PC-9 (cell line): ENCODE results near the gene CRTC3. TPM values are rescaled to one million over a fixed set of nuclear protein-coding genes. Genes with fewer than 3 reads are reported as not detected.

Source experiments
- BruUV-seq: library from RNA; stranded (reverse); fragments of 400-500 nt; replicated peaks from 2 replicates; lab custom pipeline; 2021; lab: Mats Ljungman, UMichigan
- CTCF ChIA-PET: fragments of 300-600 bp; sonication (Branson Sonifier 250); formaldehyde crosslinking; loops from one replicate; lab custom pipeline; 2022; ENCODE audit warnings: antibody characterized with exemption; lab: Charles Lee
- POLR2A ChIA-PET: fragments of 300-600 bp; sonication (Branson Sonifier 250); formaldehyde crosslinking; loops from one replicate; lab custom pipeline; 2022; ENCODE audit warnings: antibody characterized with exemption; ENCODE audit not compliant: unreplicated experiment; lab: Charles Lee
- DNase-seq, 2 experiments: peaks; one replicate each; pipeline versions ENCODE4 v3.0.0 to v3.0.0-alpha.2; 2015 to 2022; ENCODE audit warnings: mixed read lengths in 1 of 2
- H2AFZ ChIP-seq: fragments of 200-600 bp; sonication (generic); 2 replicates; pipeline ENCODE4 v1.8.1; 2017; ENCODE audit warnings: antibody characterized with exemption
- H3F3A ChIP-seq: fragments of 200-600 bp; sonication (generic); 2 replicates; pipeline ENCODE4 v1.8.1; 2017; ENCODE audit warnings: antibody characterized with exemption, mild to moderate bottlenecking, low read depth; ENCODE audit not compliant: insufficient read depth
- H3K27ac ChIP-seq: fragments of 200-600 bp; sonication (generic); 2 replicates; pipeline ENCODE4 v1.6.1; 2016; ENCODE audit warnings: mixed run types
- H3K27me3 ChIP-seq: fragments of 200-600 bp; sonication (generic); 2 replicates; pipeline ENCODE4 v1.6.1; 2016; ENCODE audit warnings: low read depth, mixed run types; ENCODE audit not compliant: insufficient read depth
- H3K36me3 ChIP-seq: fragments of 200-600 bp; sonication (generic); 2 replicates; pipeline ENCODE4 v1.6.1; 2016; ENCODE audit warnings: low read depth, mixed run types
- H3K4me1 ChIP-seq: fragments of 200-600 bp; sonication (generic); replicated peaks from 2 replicates; pipeline ENCODE4 v1.6.1; 2016; ENCODE audit warnings: mixed run types; ENCODE audit not compliant: insufficient read depth
- H3K4me2 ChIP-seq: fragments of 200-600 bp; sonication (generic); 2 replicates; pipeline ENCODE4 v1.6.1; 2017; ENCODE audit warnings: mixed run types
- H3K4me3 ChIP-seq: fragments of 200-600 bp; sonication (generic); 2 replicates; pipeline ENCODE4 v1.6.1; 2016; ENCODE audit warnings: mixed run types
- H3K79me2 ChIP-seq: fragments of 200-600 bp; sonication (generic); 2 replicates; pipeline ENCODE4 v1.6.1; 2017; ENCODE audit warnings: low read depth, mixed run types
- H3K9me2 ChIP-seq: fragments of 200-600 bp; sonication (generic); 2 replicates; pipeline ENCODE4 v1.8.1; 2017; ENCODE audit warnings: mild to moderate bottlenecking; ENCODE audit not compliant: insufficient read depth
- H3K9me3 ChIP-seq: fragments of 200-600 bp; sonication (generic); 2 replicates; pipeline ENCODE4 v1.8.1; 2016; ENCODE audit warnings: low read depth; ENCODE audit not compliant: insufficient read depth
- H4K20me1 ChIP-seq: fragments of 200-600 bp; sonication (generic); 2 replicates; pipeline ENCODE4 v1.8.1; 2017; ENCODE audit not compliant: insufficient read depth
- EZH2 ChIP-seq: fragments of 200-600 bp; sonication (generic); IDR thresholded peaks from 2 replicates; pipeline ENCODE4 v1.8.0; 2017; ENCODE audit warnings: antibody characterized with exemption, low read depth
- intact Hi-C: fragments of 100-400 bp; cut with micrococcal nuclease; formaldehyde crosslinking; loops from one replicate; pipeline ENCODE4 v1.10.0; 2022; ENCODE audit not compliant: unreplicated experiment
- total RNA-seq: library from RNA; stranded (reverse); gene quantifications from 2 replicates; pipeline ENCODE4 v1.2.3, GENCODE V29; 2021
- TF ChIP-seq, protein P1 (sequence below): fragments of 200-600 bp; sonication (generic); conservative IDR thresholded peaks from 2 replicates; pipeline ENCODE4 v1.6.1; 2017; ENCODE audit warnings: mixed run types, antibody characterized with exemption, mild to moderate bottlenecking, moderate library complexity

The CRTC3 gene
- total RNA-seq, 1 experiment from 2014 or later, result 18.6 TPM

DNA sequence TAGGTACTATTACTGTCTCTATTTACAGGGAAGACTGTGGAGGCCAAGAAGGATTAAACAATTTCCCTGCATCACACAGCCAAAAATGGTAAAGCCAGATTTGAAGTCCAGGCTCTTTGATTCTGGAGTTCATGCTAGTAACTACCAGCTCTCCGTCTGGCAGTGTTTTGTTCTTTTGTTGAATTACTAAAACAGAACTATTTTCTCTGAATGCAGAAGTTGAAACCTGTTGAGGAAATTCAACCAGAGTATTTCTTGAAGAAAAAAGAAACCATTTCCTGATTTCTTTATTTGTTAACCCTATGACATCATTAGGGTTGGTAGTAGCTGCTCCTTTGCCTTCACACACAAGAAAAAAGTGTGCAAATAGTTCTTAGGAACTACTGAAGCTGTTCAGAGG is 34.3 kb downstream of the CRTC3 start:
- intact Hi-C loops, result no loop called here
- Histone ChIP-seq H3K4me2 (no peak overlapping the region), H2AFZ (no peak overlapping the region), H3K4me1 (no peaks in the 10 kb centered on the region), H3K9me3 (no peaks in the 10 kb centered on the region), H3K27ac (no peak overlapping the region), H4K20me1 (no peaks in the 10 kb centered on the region), H3F3A (no peaks in the 10 kb centered on the region; the same call in 1 of the 2 replicates), H3K27me3 (no peaks in the 10 kb centered on the region), H3K36me3 (no peaks in the 10 kb centered on the region), H3K4me3 (no peak overlapping the region), H3K79me2 (no peaks in the 10 kb centered on the region; the same call in 1 of the 2 replicates), H3K9me2 (no peaks in the 10 kb centered on the region)
- ChIA-PET CTCF (no interaction called here), POLR2A (no interaction called here)
- DNase-seq, result no peak
- TF ChIP-seq, protein P1, sequence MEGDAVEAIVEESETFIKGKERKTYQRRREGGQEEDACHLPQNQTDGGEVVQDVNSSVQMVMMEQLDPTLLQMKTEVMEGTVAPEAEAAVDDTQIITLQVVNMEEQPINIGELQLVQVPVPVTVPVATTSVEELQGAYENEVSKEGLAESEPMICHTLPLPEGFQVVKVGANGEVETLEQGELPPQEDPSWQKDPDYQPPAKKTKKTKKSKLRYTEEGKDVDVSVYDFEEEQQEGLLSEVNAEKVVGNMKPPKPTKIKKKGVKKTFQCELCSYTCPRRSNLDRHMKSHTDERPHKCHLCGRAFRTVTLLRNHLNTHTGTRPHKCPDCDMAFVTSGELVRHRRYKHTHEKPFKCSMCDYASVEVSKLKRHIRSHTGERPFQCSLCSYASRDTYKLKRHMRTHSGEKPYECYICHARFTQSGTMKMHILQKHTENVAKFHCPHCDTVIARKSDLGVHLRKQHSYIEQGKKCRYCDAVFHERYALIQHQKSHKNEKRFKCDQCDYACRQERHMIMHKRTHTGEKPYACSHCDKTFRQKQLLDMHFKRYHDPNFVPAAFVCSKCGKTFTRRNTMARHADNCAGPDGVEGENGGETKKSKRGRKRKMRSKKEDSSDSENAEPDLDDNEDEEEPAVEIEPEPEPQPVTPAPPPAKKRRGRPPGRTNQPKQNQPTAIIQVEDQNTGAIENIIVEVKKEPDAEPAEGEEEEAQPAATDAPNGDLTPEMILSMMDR, result no peak
- no peak for TF ChIP-seq EZH2
- no TSS peak for BruUV-seq

DNA sequence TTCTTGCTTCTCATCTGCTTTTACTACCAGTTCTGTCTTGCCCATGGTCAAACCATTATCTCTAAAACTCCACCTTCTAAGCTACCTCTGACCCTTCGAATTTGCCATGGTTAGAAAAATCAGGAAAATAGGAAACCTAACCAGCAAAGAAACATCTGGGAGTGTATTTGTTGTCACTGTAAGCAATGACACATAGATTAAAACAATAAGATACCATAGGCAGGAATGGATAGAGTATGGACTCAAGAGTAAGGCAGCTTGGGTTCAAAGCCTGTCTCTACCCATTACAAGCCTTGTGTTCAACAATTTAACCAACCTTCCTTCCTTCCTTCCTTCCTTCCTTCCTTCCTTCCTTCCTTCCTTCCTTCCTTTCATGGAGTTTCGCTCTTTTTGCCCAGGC is 34.9 kb downstream of the CRTC3 start:
- H3K27me3 ChIP-seq, result no peaks in the 10 kb centered on the region
- H3K4me3 ChIP-seq, result no peak overlapping the region
- H3K79me2 ChIP-seq, result no peaks in the 10 kb centered on the region; the same call in 1 of the 2 replicates
- no peak overlapping the region for H3K27ac ChIP-seq
- no peaks in the 10 kb centered on the region for H4K20me1 ChIP-seq
- no peaks in the 10 kb centered on the region; the same call in 1 of the 2 replicates for H3F3A ChIP-seq
- CTCF ChIA-PET, result no interaction called here
- BruUV-seq, result no TSS peak
- no peak for DNase-seq
- no peak overlapping the region for H2AFZ ChIP-seq
- H3K36me3 ChIP-seq, result no peaks in the 10 kb centered on the region
- no peaks in the 10 kb centered on the region for H3K9me3 ChIP-seq
- H3K9me2 ChIP-seq, result no peaks in the 10 kb centered on the region
- POLR2A ChIA-PET, result no interaction called here
- no peak overlapping the region for H3K4me2 ChIP-seq
- intact Hi-C loops, result no loop called here
- H3K4me1 ChIP-seq, result no peaks in the 10 kb centered on the region
- TF ChIP-seq, protein P1, result no peak
- no peak for TF ChIP-seq EZH2

DNA sequence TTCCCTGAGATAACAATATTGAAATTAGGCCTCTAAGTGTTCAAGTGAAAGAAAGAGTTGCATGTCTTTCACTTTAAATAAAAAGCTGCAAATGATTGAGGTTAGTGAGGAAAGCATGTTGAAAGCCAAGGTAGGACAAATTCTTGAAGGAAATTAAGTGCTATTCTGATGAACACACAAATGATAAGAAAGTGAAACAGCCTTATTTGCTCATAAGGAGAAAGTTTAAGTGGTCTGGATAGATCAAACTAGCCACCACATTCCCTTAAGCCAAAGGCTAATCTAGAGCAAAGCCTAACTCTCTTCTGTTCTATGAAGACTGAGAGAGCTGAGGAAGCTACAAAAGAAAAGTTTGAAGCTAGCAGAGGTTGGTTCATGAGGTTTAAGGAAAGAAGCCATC is 36.1 kb downstream of the CRTC3 start:
- H2AFZ ChIP-seq, result no peak overlapping the region
- no peaks in the 10 kb centered on the region for H3K27me3 ChIP-seq
- H3K4me2 ChIP-seq, result no peak overlapping the region
- H3K9me2 ChIP-seq, result no peaks in the 10 kb centered on the region
- no peaks in the 10 kb centered on the region for H3K36me3 ChIP-seq
- no peaks in the 10 kb centered on the region for H3K79me2 ChIP-seq
- no peaks in the 10 kb centered on the region; the same call in 1 of the 2 replicates for H3F3A ChIP-seq
- H3K4me3 ChIP-seq, result no peak overlapping the region
- no peaks in the 10 kb centered on the region for H4K20me1 ChIP-seq
- no peak for DNase-seq
- TF ChIP-seq, protein P1, result no peak
- no peak for TF ChIP-seq EZH2
- no peaks in the 10 kb centered on the region for H3K9me3 ChIP-seq
- ChIA-PET POLR2A (interaction anchor here (0.6 kb wide), 1 partner anchor 323 kb away, joined by 3 read pairs; no protein-coding TSS in a partner anchor), CTCF (no interaction called here)
- H3K4me1 ChIP-seq, result no peaks in the 10 kb centered on the region
- no peak overlapping the region for H3K27ac ChIP-seq
- intact Hi-C loops, result no loop called here
- no TSS peak for BruUV-seq
